ENCODE measurements around the gene CCDC13.
"Not testable (repeated sequence)": the region's sequence is repeated elsewhere in the genome, so short reads cannot be mapped to it uniquely, and the experiment has no call there.

CCDC13 gene

GRCh38 chr3:42772670-42773408, at the start of gene CCDC13:
Gene CCDC13 (minus strand): TSS chr3:42773253. CDS start chr3:42758345, 14,908 bp downstream.
- Mint-ChIP-seq H3K27me3 (no peaks in the 10 kb centered on the region), H3K4me3 (peak within 1 kb of the TSS; percentile 93), H3K4me1 (ENCODE audit: low read depth) (peaks cover 17% of the 10 kb centered on the region), H3K36me3 (no peaks in the 10 kb centered on the region), H3K9me3 (ENCODE audit: low read depth) (no peaks in the 10 kb centered on the region), H3K27ac (peak within 1 kb of the TSS; percentile 82)

- H3K36me3 Mint-ChIP-seq: peaks cover 4% of the 10 kb centered on the region
- H3K4me3 Mint-ChIP-seq: no peak overlapping the region
- H3K27ac Mint-ChIP-seq: no peak overlapping the region
- peaks cover 5% of the 10 kb centered on the region for H3K27me3 Mint-ChIP-seq
- no peaks in the 10 kb centered on the region for H3K9me3 Mint-ChIP-seq (ENCODE audit: low read depth)
- H3K4me1 Mint-ChIP-seq (ENCODE audit: low read depth): no peaks in the 10 kb centered on the region
These were observed 49.8 kb upstream of the CCDC13 start for GRCh38 chr3:42822828-42823227.

- Mint-ChIP-seq H3K27me3 (peaks cover 1% of the 10 kb centered on the region), H3K36me3 (peaks cover 2% of the 10 kb centered on the region), H3K27ac (no peak overlapping the region), H3K4me1 (ENCODE audit: low read depth) (no peaks in the 10 kb centered on the region), H3K4me3 (no peak overlapping the region), H3K9me3 (ENCODE audit: low read depth) (no peaks in the 10 kb centered on the region)
These were observed 47.6 kb upstream of the CCDC13 start for GRCh38 chr3:42820746-42821051.

GRCh38 chr3:42819351-42819965, 46.4 kb upstream of the CCDC13 start:
- H3K4me3 Mint-ChIP-seq: no peak overlapping the region
- H3K27me3 Mint-ChIP-seq: peaks cover 1% of the 10 kb centered on the region
- H3K36me3 Mint-ChIP-seq: peaks cover 2% of the 10 kb centered on the region
- no peak overlapping the region for H3K27ac Mint-ChIP-seq
- H3K9me3 Mint-ChIP-seq (ENCODE audit: low read depth): no peaks in the 10 kb centered on the region
- no peaks in the 10 kb centered on the region for H3K4me1 Mint-ChIP-seq (ENCODE audit: low read depth)

GRCh38 chr3:42815826-42816225, 42.8 kb upstream of the CCDC13 start:
- H3K9me3 Mint-ChIP-seq (ENCODE audit: low read depth): no peaks in the 10 kb centered on the region
- H3K4me1 Mint-ChIP-seq (ENCODE audit: low read depth): no peaks in the 10 kb centered on the region
- H3K27ac Mint-ChIP-seq: no peak overlapping the region
- H3K27me3 Mint-ChIP-seq: no peaks in the 10 kb centered on the region
- H3K4me3 Mint-ChIP-seq: no peak overlapping the region
- H3K36me3 Mint-ChIP-seq: no peaks in the 10 kb centered on the region

GRCh38 chr3:42814914-42815507, 42.0 kb upstream of the CCDC13 start:
- Mint-ChIP-seq H3K27ac (no peak overlapping the region), H3K4me1 (ENCODE audit: low read depth) (no peaks in the 10 kb centered on the region), H3K36me3 (no peaks in the 10 kb centered on the region), H3K27me3 (no peaks in the 10 kb centered on the region), H3K4me3 (no peak overlapping the region), H3K9me3 (ENCODE audit: low read depth) (no peaks in the 10 kb centered on the region)

- Mint-ChIP-seq H3K9me3 (ENCODE audit: low read depth) (no peaks in the 10 kb centered on the region), H3K27me3 (no peaks in the 10 kb centered on the region), H3K36me3 (no peaks in the 10 kb centered on the region), H3K27ac (no peak overlapping the region), H3K4me3 (no peak overlapping the region), H3K4me1 (ENCODE audit: low read depth) (no peaks in the 10 kb centered on the region)
These were observed 41.2 kb upstream of the CCDC13 start for GRCh38 chr3:42814246-42814645.

- H3K27me3 Mint-ChIP-seq; H3K27ac Mint-ChIP-seq; H3K4me1 Mint-ChIP-seq (ENCODE audit: low read depth); H3K9me3 Mint-ChIP-seq (ENCODE audit: low read depth); H3K36me3 Mint-ChIP-seq; H3K4me3 Mint-ChIP-seq: not testable (repeated sequence)
These were observed 38.2 kb upstream of the CCDC13 start for GRCh38 chr3:42811118-42811883.

- H3K27ac Mint-ChIP-seq: not testable (repeated sequence)
These were observed 37.7 kb upstream of the CCDC13 start for GRCh38 chr3:42810706-42811105.

GRCh38 chr3:42809202-42809601, 36.1 kb upstream of the CCDC13 start, which contains the start of gene ACKR2:
Gene ACKR2 (plus strand): TSS chr3:42809445. CDS start chr3:42864503, 55,058 bp downstream.
- no peaks in the 10 kb centered on the region for H3K9me3 Mint-ChIP-seq (ENCODE audit: low read depth)
- no peaks in the 10 kb centered on the region for H3K36me3 Mint-ChIP-seq
- peaks cover 3% of the 10 kb centered on the region for H3K27me3 Mint-ChIP-seq
- H3K27ac Mint-ChIP-seq: no peak within 1 kb of the TSS
- H3K4me1 Mint-ChIP-seq (ENCODE audit: low read depth): peaks cover 3% of the 10 kb centered on the region
- no peak within 1 kb of the TSS for H3K4me3 Mint-ChIP-seq

More at GRCh38 chr3:42810706-42811105, 37.7 kb upstream of the CCDC13 start:
- not testable (repeated sequence) for H3K4me3 Mint-ChIP-seq; H3K27me3 Mint-ChIP-seq; H3K9me3 Mint-ChIP-seq (ENCODE audit: low read depth); H3K4me1 Mint-ChIP-seq (ENCODE audit: low read depth); H3K36me3 Mint-ChIP-seq

GRCh38 chr3:42807929-42808328, 34.9 kb upstream of the CCDC13 start:
- Mint-ChIP-seq H3K4me1 (ENCODE audit: low read depth) (peaks cover 11% of the 10 kb centered on the region), H3K4me3 (no peak overlapping the region), H3K27ac (no peak overlapping the region), H3K27me3 (peaks cover 3% of the 10 kb centered on the region), H3K9me3 (ENCODE audit: low read depth) (no peaks in the 10 kb centered on the region), H3K36me3 (no peaks in the 10 kb centered on the region)

- peak overlapping the region; percentile 97 for H3K4me3 Mint-ChIP-seq
- H3K4me1 Mint-ChIP-seq (ENCODE audit: low read depth): peaks cover 30% of the 10 kb centered on the region
- no peaks in the 10 kb centered on the region for H3K36me3 Mint-ChIP-seq
- peaks cover 3% of the 10 kb centered on the region for H3K27me3 Mint-ChIP-seq
- no peaks in the 10 kb centered on the region for H3K9me3 Mint-ChIP-seq (ENCODE audit: low read depth)
- no peak overlapping the region for H3K27ac Mint-ChIP-seq
These were observed 32.2 kb upstream of the CCDC13 start for GRCh38 chr3:42805141-42805821.

GRCh38 chr3:42804831-42805132, 31.7 kb upstream of the CCDC13 start:
- Mint-ChIP-seq H3K27me3 (peaks cover 3% of the 10 kb centered on the region), H3K9me3 (ENCODE audit: low read depth) (no peaks in the 10 kb centered on the region), H3K27ac (peak overlapping the region; percentile 92), H3K36me3 (no peaks in the 10 kb centered on the region), H3K4me1 (ENCODE audit: low read depth) (peaks cover 33% of the 10 kb centered on the region), H3K4me3 (peak overlapping the region; percentile 97)

GRCh38 chr3:42804106-42804830, 31.2 kb upstream of the CCDC13 start, which contains the start of gene HIGD1A:
Gene HIGD1A (minus strand): TSS chr3:42804490. CDS start chr3:42794253, 10,237 bp downstream.
- no peaks in the 10 kb centered on the region for H3K9me3 Mint-ChIP-seq (ENCODE audit: low read depth)
- H3K4me1 Mint-ChIP-seq (ENCODE audit: low read depth): peaks cover 37% of the 10 kb centered on the region
- no peaks in the 10 kb centered on the region for H3K36me3 Mint-ChIP-seq
- H3K4me3 Mint-ChIP-seq: peak within 1 kb of the TSS; percentile 97
- H3K27ac Mint-ChIP-seq: peak within 1 kb of the TSS; percentile 92
- H3K27me3 Mint-ChIP-seq: peaks cover 3% of the 10 kb centered on the region
